ENCODE measurements around the gene CCR8.

Gene CCR8

DNA sequence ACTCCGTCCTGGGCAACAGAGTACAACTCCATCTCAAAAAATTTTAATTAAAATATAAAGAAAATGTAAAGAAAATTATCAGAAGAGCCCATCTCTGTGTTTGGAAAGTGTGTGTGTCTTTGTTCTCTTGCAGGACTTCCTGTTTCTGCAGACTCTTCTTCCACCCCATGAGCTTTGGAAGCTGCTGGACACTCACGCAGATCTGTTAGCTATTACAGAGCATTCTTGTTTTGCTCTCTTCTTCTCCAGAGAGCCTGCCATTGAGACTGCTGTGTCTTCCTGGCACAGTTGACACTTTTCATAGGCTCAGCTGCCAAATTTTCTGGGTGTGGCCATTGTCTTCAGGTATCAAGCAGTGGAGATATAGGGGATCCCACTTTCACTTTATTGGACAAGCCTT lies 6.0 kb upstream of the CCR8 start:
- in situ Hi-C loops (cut with HindIII; ENCODE audit: low pct_ligation_motif_present, low sequenced_read_pairs): no loop called here
- Histone ChIP-seq H3K36me3 (replicated peaks) (no peaks in the 10 kb centered on the region), H3K27ac (no peak overlapping the region), H3K4me3 (ENCODE audit: low read depth, low read length) (no peak overlapping the region), H3K27me3 (replicated peaks) (no peaks in the 10 kb centered on the region)
- TF ChIP-seq, protein P1, sequence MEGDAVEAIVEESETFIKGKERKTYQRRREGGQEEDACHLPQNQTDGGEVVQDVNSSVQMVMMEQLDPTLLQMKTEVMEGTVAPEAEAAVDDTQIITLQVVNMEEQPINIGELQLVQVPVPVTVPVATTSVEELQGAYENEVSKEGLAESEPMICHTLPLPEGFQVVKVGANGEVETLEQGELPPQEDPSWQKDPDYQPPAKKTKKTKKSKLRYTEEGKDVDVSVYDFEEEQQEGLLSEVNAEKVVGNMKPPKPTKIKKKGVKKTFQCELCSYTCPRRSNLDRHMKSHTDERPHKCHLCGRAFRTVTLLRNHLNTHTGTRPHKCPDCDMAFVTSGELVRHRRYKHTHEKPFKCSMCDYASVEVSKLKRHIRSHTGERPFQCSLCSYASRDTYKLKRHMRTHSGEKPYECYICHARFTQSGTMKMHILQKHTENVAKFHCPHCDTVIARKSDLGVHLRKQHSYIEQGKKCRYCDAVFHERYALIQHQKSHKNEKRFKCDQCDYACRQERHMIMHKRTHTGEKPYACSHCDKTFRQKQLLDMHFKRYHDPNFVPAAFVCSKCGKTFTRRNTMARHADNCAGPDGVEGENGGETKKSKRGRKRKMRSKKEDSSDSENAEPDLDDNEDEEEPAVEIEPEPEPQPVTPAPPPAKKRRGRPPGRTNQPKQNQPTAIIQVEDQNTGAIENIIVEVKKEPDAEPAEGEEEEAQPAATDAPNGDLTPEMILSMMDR (IDR thresholded peaks at IDR 0.05; ENCODE audit: low read depth, low read length, missing control alignments): no peak
- DNase-seq: no peak

DNA sequence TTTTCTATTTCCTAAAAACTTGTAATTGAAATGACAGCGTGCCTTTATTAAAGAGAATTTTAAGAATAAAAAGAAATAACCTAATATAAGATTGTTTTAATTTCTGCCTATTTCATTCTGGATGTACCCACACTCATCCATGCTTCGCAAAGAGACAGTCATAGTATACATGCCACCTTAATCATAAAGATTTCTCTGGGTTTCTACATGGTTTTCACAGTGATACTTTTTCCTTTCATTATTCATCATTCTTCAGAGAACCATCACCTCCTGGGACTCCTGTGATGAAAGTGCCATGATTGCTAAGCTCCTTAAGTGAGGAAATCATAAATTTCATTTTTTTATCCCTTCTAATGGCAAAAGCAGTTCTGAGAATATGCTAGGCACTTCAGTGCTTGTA lies 4.3 kb upstream of the CCR8 start:
- TF ChIP-seq, protein P1 (IDR thresholded peaks at IDR 0.05; ENCODE audit: low read depth, low read length, missing control alignments): no peak
- no peak for DNase-seq
- H3K27me3 ChIP-seq (replicated peaks): no peaks in the 10 kb centered on the region
- no peak overlapping the region for H3K27ac ChIP-seq
- in situ Hi-C loops (cut with HindIII; ENCODE audit: low pct_ligation_motif_present, low sequenced_read_pairs): no loop called here
- no peak overlapping the region for H3K4me3 ChIP-seq (ENCODE audit: low read depth, low read length)
- H3K36me3 ChIP-seq (replicated peaks): no peaks in the 10 kb centered on the region

- Histone ChIP-seq H3K27me3 (replicated peaks) (no peaks in the 10 kb centered on the region), H3K27ac (no peak overlapping the region), H3K4me3 (ENCODE audit: low read depth, low read length) (no peak overlapping the region), H3K36me3 (replicated peaks) (no peaks in the 10 kb centered on the region)
- DNase-seq: no peak
- in situ Hi-C loops (cut with HindIII; ENCODE audit: low pct_ligation_motif_present, low sequenced_read_pairs): no loop called here
- TF ChIP-seq, protein P1 (IDR thresholded peaks at IDR 0.05; ENCODE audit: low read depth, low read length, missing control alignments): no peak
Observed at GRCh38 chr3:39327053-39327745, 2.3 kb upstream of the CCR8 start.

- no peak overlapping the region for H3K27ac ChIP-seq
- in situ Hi-C loops (cut with HindIII; ENCODE audit: low pct_ligation_motif_present, low sequenced_read_pairs): no loop called here
- TF ChIP-seq, protein P1 (IDR thresholded peaks at IDR 0.05; ENCODE audit: low read depth, low read length, missing control alignments): no peak
- H3K36me3 ChIP-seq (replicated peaks): no peaks in the 10 kb centered on the region
- no peak overlapping the region for H3K4me3 ChIP-seq (ENCODE audit: low read depth, low read length)
- no peaks in the 10 kb centered on the region for H3K27me3 ChIP-seq (replicated peaks)
- no peak for DNase-seq
Observed at GRCh38 chr3:39327746-39328349, 1.7 kb upstream of the CCR8 start.

DNA sequence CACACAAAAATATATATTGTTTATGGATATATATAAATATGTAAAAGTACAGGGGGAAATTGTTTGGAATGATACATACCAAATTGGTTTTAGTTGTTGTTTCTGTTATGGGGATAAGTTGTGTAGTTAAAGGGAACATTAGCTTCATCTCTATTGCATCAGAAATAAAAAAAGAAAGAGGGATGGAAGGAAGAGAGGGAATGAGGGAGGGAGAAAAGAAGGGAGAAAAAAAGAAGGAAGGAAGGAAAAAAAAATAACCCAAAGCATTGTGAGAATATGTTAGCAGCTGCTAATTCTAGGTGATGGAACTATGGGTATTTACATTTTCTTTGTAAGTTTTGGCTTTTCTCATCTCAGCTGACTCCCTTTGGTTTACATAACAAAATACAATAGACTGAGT lies 1.3 kb downstream of the CCR8 start:
- TF ChIP-seq, protein P1 (IDR thresholded peaks at IDR 0.05; ENCODE audit: low read depth, low read length, missing control alignments): no peak
- Histone ChIP-seq H3K27me3 (replicated peaks) (no peaks in the 10 kb centered on the region), H3K27ac (no peak overlapping the region), H3K4me3 (ENCODE audit: low read depth, low read length) (no peak overlapping the region), H3K36me3 (replicated peaks) (no peaks in the 10 kb centered on the region)
- in situ Hi-C loops (cut with HindIII; ENCODE audit: low pct_ligation_motif_present, low sequenced_read_pairs): no loop called here
- DNase-seq: no peak

Data from brain microvascular endothelial cell (primary cell).